Measurements from ENCODE around the gene YAF2. TPM values are rescaled to one million over a fixed set of nuclear protein-coding genes. Genes with fewer than 3 reads are reported as not detected.

Gene YAF2
- total RNA-seq, 4 donors from 2014 or later: 16.5 to 42.3 (median 25.3) TPM

DNA sequence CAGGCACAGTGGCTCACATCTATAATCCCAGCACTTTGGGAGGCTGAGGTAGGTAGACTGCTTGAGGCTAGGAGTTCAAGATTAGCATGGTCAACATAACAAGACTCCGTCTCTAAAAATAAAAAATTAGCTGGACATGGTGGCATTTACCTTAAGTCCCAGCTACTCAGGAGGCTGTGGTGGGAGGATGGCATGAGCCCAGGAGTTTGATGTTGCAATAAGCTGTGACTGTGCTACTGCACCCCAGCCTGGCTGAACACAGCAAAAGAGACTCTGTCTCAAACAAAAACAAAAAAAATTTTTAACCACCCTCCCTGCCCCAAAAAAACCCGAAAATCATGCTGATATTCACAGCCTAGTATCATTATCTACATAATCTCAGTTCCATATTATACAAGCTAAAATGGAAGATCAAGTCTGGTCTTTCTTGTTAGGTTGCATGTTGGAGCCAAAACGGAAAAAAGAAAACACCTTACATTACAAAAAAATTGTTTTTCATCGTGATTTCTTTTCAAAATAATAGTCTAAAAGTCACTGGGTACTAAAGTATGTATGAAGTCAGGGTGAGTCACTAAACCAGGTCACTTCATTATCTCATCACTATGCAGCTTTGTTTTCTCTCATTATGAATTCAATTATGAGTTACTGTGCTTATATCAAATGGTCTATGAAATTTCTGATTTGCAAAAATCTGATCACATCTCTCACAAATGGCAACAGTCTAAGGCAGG lies 107.2 kb downstream of the YAF2 start:
- TF ChIP-seq POLR2A (IDR thresholded peaks at IDR 0.05) (no peak), POLR2AphosphoS5 (IDR thresholded peaks at IDR 0.05) (no peak), EP300 (IDR thresholded peaks at IDR 0.05) (no peak)
- TF ChIP-seq, protein P1, sequence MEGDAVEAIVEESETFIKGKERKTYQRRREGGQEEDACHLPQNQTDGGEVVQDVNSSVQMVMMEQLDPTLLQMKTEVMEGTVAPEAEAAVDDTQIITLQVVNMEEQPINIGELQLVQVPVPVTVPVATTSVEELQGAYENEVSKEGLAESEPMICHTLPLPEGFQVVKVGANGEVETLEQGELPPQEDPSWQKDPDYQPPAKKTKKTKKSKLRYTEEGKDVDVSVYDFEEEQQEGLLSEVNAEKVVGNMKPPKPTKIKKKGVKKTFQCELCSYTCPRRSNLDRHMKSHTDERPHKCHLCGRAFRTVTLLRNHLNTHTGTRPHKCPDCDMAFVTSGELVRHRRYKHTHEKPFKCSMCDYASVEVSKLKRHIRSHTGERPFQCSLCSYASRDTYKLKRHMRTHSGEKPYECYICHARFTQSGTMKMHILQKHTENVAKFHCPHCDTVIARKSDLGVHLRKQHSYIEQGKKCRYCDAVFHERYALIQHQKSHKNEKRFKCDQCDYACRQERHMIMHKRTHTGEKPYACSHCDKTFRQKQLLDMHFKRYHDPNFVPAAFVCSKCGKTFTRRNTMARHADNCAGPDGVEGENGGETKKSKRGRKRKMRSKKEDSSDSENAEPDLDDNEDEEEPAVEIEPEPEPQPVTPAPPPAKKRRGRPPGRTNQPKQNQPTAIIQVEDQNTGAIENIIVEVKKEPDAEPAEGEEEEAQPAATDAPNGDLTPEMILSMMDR (IDR thresholded peaks at IDR 0.05): no peak
- ATAC-seq: peak; percentile 66
- no peaks in the 10 kb centered on the region for H3K36me3 ChIP-seq
- 46 to 66% methylated on average over 4 of the region's 4 CpGs for WGBS, 2 donors (ENCODE audit: low coverage in 1 of 2)
- no peaks in the 10 kb centered on the region for H3K9me3 ChIP-seq
- H3K4me3 ChIP-seq: no peak overlapping the region
- no peak overlapping the region for H3K27ac ChIP-seq
- H3K27me3 ChIP-seq: no peaks in the 10 kb centered on the region
- peaks cover 0 to 12% (median 0%) of the 10 kb centered on the region in 3 donors for H3K4me1 ChIP-seq

DNA sequence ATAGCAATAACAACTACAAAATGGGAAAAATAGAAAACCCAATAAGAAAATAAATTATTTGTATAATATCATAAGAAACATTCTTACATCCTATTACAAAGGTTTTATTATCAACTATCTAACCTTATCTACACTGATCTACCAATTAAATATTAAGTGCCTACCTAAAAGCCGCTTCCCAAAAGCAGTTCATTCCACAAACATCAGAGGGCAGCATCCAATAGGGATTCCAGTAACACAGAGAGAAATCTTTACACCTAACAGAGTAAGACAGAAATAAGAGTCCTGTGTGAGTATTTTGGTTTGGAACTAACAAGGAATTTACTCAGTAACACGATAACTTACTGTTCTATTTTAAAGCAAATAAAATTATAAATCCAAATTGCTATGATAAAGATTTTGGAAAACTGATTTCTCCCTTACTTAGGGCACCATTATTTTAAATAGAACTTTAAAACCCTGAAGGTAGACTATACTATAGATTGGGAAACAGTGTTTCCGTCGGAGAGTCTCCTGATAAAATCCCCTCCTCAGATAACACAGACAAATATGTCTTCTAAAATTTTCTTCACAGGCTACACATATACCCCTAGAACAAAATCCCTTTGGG lies 108.3 kb downstream of the YAF2 start:
- no peaks in the 10 kb centered on the region for H3K9me3 ChIP-seq
- TF ChIP-seq, protein P1 (IDR thresholded peaks at IDR 0.05): peak; percentile 63 to 84 (median 78)
- TF ChIP-seq EP300 (IDR thresholded peaks at IDR 0.05): no peak
- H3K36me3 ChIP-seq: no peaks in the 10 kb centered on the region
- WGBS, 2 donors (ENCODE audit: low coverage in 1 of 2): 38 to 40% methylated on average over 4 of the region's 4 CpGs
- no peak overlapping the region for H3K27ac ChIP-seq
- no peak overlapping the region for H3K4me3 ChIP-seq
- H3K4me1 ChIP-seq: peaks cover 0 to 19% (median 0%) of the 10 kb centered on the region in 3 donors
- ATAC-seq: peak; percentile 32
- H3K27me3 ChIP-seq: no peaks in the 10 kb centered on the region

DNA sequence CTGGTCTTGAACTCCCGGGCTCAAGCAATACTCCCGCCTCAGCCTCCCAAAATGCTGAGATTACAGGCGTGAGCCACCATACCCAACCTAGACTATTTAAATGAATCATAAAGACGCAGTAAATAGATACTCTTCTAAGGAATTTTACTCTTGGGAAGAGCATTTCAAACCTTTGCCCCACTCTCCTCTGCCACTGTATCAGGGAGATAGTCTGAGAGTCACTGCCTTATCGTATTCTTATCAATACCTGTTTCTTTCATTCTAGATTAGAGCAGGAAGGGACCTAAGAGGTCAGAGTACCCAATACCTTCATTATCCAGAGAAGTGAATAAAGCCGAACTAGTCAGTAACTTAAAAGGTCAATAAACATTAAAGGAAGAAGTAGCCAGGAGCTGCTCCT lies 109.2 kb downstream of the YAF2 start:
- Histone ChIP-seq H3K9me3 (no peaks in the 10 kb centered on the region), H3K27me3 (no peaks in the 10 kb centered on the region), H3K4me1 (peaks cover 0 to 19% (median 0%) of the 10 kb centered on the region in 3 donors), H3K36me3 (no peaks in the 10 kb centered on the region), H3K4me3 (no peak overlapping the region), H3K27ac (no peak overlapping the region)
- no peak for ATAC-seq
- WGBS, 2 donors (ENCODE audit: low coverage in 1 of 2): 88% methylated on average over 2 to 6 of the region's 6 CpGs
- TF ChIP-seq POLR2AphosphoS5 (IDR thresholded peaks at IDR 0.05): no peak
- TF ChIP-seq, protein P1 (IDR thresholded peaks at IDR 0.05): no peak

DNA sequence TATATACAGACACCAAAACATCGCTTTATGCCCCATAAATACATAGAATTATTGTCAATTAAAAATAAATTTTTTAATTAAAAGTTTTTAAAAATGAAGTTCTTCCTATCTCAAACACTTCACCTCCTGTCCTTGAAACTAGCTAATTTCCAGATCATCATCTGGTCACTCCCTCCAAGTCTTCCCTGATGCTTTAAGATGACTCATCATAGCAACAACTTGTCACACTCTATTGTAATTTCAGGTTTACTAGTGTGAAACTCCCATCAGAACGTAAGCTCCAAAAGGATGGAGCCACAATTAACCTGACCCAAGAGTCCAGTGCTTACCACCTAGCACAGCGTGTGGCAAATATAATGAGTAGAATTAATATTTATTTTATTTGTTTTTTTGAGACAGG lies 109.7 kb downstream of the YAF2 start:
- no peak for ATAC-seq
- Histone ChIP-seq H3K27ac (no peak overlapping the region), H3K36me3 (no peaks in the 10 kb centered on the region), H3K27me3 (no peaks in the 10 kb centered on the region), H3K4me3 (no peak overlapping the region), H3K9me3 (no peaks in the 10 kb centered on the region), H3K4me1 (peaks cover 0 to 19% (median 0%) of the 10 kb centered on the region in 3 donors)
- TF ChIP-seq POLR2A (IDR thresholded peaks at IDR 0.05) (no peak), EP300 (IDR thresholded peaks at IDR 0.05) (no peak)
- TF ChIP-seq, protein P1 (IDR thresholded peaks at IDR 0.05): no peak
- WGBS, 2 donors (ENCODE audit: low coverage in 1 of 2): 74 to 100% methylated on average over 1 to 3 of the region's 3 CpGs

DNA sequence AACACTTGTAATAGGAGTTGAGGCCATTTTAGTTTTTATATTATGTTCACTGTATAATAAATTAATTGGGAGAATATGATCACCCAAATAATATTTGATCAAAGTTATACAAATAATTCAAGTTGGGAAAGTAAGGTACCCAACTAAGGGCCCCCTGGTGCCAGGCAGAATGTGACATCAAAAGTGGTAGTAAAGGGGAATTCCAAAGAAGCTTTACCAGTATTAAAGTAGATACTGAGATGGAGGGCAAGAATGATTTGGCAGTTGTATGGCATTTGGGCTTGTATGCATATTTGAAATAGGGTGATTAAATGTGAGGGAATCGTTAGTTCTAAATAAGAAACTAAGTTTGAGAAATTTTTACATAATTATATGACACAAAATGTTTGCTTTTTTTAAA lies 111.1 kb downstream of the YAF2 start:
- Histone ChIP-seq H3K27ac (no peak overlapping the region), H3K36me3 (no peaks in the 10 kb centered on the region), H3K4me3 (no peak overlapping the region), H3K27me3 (no peaks in the 10 kb centered on the region), H3K4me1 (peaks cover 0 to 19% (median 0%) of the 10 kb centered on the region in 3 donors), H3K9me3 (no peaks in the 10 kb centered on the region)
- ATAC-seq: no peak
- TF ChIP-seq EP300 (IDR thresholded peaks at IDR 0.05) (no peak), POLR2AphosphoS5 (IDR thresholded peaks at IDR 0.05) (no peak)
- 89% methylated on average over 1 of the region's 1 CpG; no CpG with 5 or more reads in 1 of the 2 donors for WGBS, 2 donors (ENCODE audit: low coverage in 1 of 2)
